ENCODE results near the gene VAC14. TPM values are rescaled to one million over a fixed set of nuclear protein-coding genes. Genes with fewer than 3 reads are reported as not detected.

The VAC14 gene
- total RNA-seq, 1 experiment from 2014 or later = 69.2 TPM

DNA sequence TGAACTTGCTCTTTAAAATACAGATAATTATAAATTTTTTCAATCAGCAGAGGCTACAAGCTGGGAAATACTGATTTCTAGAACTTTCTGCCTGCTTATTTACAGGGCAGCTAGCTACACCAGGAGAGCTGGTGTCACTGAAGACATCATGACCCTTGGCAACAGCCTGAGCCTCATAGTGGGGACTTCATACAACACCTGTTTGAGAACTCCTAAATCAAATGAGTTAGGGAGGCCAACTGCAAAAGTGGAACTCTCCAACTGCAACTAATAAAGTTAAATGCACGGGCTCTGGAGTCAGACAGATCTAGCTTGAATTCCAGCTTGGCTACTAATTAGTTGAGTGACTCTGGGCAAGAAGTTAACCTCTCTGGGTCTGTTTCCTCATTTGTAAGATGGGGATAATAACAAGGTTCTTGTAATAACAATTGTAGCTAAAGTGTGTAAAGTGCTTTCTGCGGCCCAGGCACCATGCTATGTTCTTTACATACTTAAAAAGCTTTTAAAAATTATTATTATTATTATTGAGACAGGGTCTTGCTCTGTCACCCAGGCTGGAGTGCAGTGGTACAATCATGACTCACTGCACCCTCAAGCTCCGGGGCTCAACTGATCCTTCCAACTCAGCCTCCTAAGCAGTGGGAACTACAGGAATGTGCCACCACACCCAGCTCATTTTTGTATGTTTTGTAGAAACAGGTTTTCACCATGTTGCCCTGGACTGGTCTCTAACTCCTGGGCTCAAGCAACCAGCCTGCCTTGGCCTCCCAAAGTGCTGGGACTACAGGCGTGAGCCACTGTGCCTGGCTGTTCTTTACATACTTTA is 33.4 kb downstream of the VAC14 start:
- in situ Hi-C loops (cut with HindIII; ENCODE audit: low sequenced_read_pairs) = no loop called here
- DNase-seq (ENCODE audit: low spot score) = no peak

DNA sequence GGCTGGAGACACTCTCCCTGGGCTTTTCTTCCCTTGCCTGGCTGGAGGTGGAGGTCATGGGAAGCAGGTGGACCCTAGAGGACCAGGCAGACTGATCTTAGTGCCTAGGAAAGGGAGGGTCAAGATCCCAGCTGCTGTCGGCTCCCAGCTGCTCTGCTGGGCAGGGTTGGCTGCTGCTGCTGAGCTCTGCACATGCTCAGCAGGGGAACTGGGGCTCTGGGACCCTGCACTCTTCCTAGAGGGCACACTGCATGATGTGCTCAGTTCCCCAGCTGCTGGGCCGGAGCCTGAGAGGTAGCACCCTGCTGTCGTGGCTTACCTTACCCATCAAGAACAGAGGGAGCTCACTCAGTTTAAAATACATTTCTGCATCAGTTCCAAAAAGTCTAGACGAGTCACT is 34.3 kb downstream of the VAC14 start:
- DNase-seq (ENCODE audit: low spot score) = no peak
- in situ Hi-C loops (cut with HindIII; ENCODE audit: low sequenced_read_pairs) = no loop called here

DNA sequence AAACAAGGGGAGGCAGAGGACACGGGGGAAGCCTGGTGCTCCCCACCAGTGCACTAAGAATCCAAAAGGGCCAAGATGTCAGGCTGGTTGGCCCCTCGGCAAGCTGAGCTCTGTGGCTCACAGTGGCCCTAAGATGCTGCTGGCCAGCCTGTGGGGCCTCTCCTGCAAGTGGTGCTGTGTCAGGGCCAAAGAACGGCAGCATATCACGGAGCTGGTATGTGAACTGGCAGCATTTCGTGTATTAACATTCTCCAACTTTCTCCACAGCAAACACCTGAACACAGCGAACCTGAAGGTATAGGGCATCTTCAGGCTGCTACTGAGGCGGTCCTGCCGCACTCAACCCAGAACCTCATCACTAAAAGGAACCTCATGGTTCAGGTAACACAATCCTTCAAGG is 34.8 kb downstream of the VAC14 start:
- in situ Hi-C loops (cut with HindIII; ENCODE audit: low sequenced_read_pairs) = no loop called here
- DNase-seq (ENCODE audit: low spot score) = no peak

DNA sequence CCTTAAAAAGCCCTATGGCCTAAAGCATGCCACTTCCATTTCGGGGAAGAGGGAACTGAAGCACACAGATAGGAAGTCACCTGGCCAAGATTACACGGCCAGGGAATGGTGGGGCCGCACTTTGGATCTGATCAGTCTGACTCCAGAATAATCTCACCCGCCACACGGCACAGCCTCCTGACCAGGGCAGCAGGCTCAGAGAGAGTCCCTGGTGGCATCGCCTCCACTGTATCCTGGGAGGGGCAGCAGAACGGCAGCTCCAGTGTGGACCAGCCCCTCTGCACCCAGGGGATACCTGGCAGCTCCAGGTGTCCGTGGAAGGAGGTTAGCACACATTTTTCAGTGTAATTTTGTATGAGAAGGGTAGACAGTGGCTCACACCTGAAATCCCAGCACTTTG is 35.5 kb downstream of the VAC14 start:
- in situ Hi-C loops (cut with HindIII; ENCODE audit: low sequenced_read_pairs) = no loop called here
- DNase-seq (ENCODE audit: low spot score) = no peak

DNA sequence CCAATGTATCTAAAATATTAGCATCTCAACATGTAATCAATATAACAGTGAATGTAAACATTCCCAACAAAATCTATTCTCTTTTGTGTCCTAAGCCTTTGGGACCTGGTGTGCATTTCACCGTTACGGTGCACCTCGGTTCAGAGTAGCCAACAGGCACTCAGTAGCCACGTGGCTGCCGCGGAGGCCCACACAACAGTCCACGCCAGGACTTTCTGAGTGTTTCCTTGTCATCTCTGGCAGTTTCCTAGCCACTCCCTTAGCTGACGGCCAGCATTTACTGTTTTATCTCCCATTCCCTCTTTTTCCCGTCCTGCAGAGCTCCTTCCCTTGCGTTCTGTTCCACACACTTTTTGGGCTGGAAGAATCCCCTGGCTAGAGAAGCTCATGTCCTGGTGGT is 36.3 kb downstream of the VAC14 start:
- in situ Hi-C loops (cut with HindIII; ENCODE audit: low sequenced_read_pairs) = no loop called here
- no peak for DNase-seq (ENCODE audit: low spot score)

DNA sequence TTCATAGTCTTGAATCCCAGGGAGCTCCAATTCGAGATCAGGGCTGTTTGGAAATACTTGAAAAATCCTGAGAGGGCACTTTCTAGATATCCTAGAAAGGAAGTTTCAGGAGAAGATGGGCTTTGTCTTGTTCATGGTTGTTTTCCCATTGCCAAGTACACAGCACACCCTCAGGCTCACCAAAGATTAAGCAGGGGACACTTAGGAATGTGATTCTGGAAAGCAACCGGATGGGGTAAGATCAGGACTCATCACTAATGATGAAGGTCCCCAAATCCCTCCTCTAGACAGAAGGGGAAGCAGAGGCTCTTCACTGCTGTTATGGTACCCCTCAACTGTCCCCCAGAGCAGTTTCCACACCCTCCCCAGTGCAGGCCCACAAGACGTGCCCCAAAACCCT is 40.7 kb downstream of the VAC14 start:
- DNase-seq (ENCODE audit: low spot score) = no peak
- in situ Hi-C loops (cut with HindIII; ENCODE audit: low sequenced_read_pairs) = no loop called here

DNA sequence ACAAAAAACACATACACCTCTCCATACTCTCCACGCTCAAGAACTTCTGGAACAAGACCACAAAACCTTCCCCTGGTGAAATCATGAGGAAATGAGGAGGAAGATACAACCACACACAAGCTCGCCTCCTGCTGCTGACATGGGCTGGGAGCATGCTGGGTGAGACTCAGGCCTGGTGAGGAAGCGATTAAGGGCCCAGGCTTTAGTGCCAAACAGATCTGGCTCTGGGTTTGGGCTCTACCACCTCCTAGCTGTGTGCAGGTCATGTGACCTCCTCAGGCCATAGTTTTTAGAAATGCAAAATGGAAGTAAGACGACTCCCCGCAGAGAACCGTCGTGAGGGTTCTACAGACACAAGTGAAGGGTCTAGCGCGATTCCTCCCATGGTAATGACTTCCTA is 41.3 kb downstream of the VAC14 start:
- in situ Hi-C loops (cut with HindIII; ENCODE audit: low sequenced_read_pairs) = no loop called here

DNA sequence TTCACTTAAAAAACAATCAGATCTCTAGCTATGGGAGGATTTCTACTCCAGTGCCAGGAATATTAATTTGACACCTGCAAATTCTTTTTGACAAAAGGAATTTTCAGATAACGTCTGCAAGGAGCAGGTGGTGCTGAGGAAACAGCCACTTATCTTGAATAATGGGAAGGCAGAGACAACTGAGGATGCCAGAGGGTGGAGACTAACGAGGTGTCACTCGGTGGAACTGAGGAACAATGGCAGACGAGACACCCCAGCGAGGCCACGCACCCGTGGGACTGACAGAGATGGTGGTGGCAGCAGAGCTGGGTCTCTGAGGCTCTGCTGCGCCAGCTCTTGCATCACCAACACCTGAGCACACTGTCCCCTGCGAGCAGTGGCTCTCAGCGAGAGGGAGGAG is 42.2 kb downstream of the VAC14 start:
- in situ Hi-C loops (cut with HindIII; ENCODE audit: low sequenced_read_pairs) = no loop called here
- no peak for DNase-seq (ENCODE audit: low spot score)

More for the DNA sequence above, 41.3 kb downstream of the VAC14 start:
- DNase-seq (ENCODE audit: low spot score) = no peak

DNA sequence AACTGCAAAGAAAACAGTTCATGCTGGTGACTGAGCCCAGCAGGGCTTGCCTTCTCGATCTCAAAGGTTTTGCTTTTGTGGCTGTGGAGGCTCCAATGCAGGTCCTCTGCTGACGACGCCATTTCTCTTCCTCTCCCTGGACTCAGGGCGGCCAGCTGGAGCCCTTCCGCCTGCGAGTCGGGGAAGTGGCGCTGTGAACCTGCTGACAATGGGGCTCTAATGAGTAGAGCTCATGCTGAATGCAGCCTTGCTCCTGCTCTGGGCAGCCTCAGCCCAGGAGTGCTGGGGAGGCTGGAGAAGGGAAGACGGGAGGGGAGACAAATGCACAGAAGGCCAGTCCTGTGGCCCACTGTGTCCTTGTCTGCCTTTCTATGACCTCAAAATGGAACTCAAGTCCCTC is 43.8 kb downstream of the VAC14 start:
- DNase-seq (ENCODE audit: low spot score) = no peak
- in situ Hi-C loops (cut with HindIII; ENCODE audit: low sequenced_read_pairs) = no loop called here

DNA sequence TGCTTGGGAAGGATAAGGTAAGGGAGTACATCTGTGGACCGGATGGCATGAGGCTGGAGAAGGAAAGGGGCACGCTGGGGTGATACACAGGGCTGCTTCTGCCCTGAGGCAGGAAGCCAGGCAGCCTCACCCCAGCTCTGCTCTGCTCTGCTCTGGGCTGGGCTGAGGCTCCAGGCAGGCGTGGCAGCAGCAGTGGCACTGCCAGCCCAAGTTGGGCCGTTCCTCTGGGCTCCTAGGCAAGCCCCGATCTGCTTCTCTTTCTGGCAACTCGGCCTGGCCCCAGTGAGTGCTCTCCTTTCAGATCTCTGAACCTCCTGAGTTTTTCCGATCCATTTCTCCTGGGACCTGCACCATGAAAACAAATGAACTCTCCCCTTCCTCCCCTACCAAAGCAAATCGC is 44.9 kb downstream of the VAC14 start:
- in situ Hi-C loops (cut with HindIII; ENCODE audit: low sequenced_read_pairs) = no loop called here

DNA sequence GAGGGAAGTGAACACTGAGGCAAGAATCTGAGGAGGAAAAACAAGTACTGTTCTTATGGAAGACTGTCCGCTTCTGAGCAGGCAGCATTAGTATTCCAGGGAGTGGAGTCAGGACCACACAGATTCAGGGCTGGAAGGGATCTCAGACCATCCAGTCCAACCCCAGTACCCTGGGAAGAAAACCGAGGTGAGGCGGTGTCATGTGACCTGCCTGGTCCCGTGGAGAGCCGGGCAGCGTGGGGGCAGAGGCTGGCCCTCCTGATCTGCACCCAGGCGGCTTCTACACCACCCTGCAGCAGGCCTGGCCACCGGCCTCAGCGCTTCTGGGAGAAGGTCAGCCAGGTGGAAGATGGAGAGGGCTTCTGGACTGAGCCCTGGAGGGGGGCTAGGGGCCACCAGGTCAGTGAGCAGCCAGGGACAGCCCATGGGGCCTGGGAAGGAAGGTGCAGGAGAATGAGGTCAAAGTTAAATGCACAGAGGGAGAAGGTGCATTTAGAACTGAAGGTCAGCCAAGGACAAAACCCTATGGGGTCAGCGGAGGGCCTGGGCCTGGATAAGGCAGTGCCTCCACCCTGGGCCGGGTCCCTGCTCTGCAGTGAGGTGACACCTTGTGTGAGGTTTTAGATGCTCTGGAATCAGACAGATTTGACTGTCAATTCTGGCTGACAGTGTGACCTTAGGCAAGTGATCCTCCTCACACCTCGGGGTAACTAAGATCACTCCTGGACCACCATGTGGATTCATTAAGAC is 45.9 kb downstream of the VAC14 start:
- in situ Hi-C loops (cut with HindIII; ENCODE audit: low sequenced_read_pairs) = no loop called here
- peak; percentile 25 for DNase-seq (ENCODE audit: low spot score)

More for the DNA sequence above, 44.9 kb downstream of the VAC14 start:
- DNase-seq (ENCODE audit: low spot score) = no peak

DNA sequence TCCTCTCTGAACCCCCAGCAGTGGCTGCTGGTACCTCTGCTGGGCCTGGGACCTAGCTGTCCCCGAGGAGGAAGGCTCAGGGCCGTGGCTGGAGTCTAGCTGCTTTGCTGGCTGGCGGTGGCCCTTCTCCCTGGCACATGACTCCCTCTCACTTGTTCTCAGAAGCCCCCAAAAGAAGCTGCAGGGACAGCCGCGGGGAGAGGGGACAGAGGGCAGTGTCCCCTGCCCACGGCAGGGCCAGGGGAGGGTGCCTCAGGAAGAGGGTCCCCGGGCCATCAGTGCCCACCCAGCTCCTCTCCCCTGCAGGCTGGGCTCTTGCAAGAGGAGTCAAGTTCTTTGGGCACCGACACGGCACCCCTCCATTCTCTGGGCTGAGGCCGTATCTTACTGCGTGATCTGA is 46.6 kb downstream of the VAC14 start:
- in situ Hi-C loops (cut with HindIII; ENCODE audit: low sequenced_read_pairs) = no loop called here
- no peak for DNase-seq (ENCODE audit: low spot score)

DNA sequence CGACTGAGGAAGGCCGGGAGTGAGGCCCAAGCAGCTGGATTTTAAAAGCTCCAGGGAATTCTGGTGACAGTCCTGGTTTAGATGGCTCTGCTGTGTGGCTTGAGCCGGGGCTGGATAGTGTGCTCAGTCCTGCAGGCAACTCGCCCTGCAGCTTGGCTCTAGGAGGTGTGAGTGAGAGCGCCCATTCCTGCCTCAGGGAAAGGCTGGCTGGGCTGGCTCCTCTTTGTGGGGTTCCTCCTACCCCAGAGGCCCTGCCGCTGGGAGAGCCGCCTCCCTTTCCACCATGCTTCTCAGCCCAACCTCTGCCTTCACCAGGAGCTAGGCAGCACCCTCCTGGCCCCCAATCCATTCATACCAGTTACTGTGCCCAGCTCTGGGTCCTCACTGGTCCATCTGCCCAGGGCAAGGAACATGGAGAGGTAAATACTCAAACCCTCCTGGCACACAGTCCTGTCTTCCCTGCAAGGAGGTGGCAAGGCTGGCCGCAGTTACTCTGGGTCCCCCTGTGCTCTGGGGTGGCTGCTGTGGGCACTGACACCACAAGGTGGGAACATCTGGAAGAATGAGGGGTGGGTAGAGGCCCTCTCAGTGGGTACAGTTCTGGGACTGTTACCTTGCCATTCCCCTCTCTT is 47.1 kb downstream of the VAC14 start:
- DNase-seq (ENCODE audit: low spot score) = no peak
- in situ Hi-C loops (cut with HindIII; ENCODE audit: low sequenced_read_pairs) = no loop called here

DNA sequence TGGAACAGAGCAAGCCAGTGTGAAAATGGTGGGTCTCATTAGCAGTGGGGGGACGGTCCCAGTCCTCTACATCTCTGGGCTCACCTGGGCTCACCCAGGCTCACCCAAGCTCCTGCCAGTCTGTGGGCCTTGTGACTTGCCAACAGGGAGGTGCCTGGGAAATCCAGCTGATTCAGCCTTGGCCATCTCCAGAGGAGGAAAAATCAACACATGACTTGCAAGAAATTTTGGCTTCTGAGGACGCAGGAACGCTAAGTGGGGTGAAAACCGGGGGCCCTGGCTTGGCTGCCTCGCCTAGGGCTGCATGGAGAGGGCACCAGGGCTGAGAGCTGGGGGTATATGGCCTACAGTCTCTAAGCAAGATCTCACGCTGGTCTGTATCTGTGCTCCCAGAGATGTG is 47.7 kb downstream of the VAC14 start:
- in situ Hi-C loops (cut with HindIII; ENCODE audit: low sequenced_read_pairs) = no loop called here
- no peak for DNase-seq (ENCODE audit: low spot score)

DNA sequence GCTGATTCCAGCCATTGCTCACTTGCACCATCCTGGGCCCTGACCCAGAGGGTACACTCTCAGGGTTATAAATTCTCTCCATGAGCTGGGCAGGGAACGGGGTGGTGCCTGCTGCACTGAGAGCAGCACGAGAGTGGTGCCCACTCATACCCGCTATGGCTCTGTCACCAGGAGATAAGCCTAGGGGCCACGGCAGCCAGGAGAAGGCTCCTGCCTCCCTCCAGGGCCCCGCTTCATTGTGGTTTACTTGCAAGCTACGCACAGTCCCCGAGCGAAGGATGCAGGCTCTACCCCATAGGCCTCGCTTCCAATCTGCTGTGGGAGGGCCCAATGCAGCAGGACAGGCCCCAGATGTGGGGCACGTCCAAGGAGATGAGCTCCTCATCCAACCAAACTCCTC is 48.5 kb downstream of the VAC14 start:
- DNase-seq (ENCODE audit: low spot score) = no peak
- in situ Hi-C loops (cut with HindIII; ENCODE audit: low sequenced_read_pairs) = no loop called here

DNA sequence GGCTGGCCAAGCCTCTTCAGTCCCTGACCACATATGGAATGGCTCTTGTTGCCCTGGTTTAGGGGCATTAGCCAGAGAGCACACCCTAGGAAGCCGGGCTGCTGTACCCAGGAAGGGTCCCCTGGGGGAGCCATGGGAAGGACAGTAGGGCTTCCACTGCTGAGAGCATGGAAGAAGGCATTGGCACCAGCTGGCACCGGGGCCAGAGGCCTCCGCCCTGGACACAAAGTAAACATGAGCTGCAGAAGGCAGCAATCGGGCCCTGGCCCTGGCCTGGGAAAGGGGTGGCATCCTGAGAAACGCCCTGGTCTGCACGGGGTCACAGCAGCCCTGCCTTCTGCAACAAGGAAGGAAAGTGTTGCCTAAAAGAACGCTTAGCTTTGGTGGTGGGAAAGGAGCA is 49.4 kb downstream of the VAC14 start:
- no peak for DNase-seq (ENCODE audit: low spot score)
- in situ Hi-C loops (cut with HindIII; ENCODE audit: low sequenced_read_pairs) = no loop called here

DNA sequence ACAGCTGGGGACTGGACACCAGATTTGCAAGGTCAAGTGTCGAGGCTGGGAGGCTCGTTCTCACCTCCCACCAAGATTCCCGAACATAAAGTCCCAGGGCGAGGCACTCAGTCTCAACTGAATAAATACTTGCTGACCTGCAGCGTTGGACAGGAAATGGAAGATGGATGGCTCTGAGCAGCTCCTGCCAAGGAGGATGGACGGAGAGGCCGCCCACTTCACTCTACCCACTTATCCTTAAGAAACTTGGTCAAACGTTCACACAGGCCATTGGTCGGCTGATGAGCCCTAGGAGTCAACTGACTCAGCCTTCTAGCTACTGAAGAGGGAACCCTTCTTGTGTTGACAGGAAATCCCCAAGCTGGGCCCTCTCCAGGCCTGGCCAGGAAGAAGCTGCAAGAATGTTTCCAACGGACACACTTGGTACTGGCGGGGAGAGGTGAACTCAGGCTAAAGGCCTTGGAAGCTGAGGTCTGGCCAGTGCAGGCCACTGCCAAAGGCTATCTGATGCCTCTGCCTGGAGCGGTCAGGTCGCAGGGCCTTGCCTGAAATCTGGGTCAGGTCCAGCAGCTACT is 50.0 kb downstream of the VAC14 start:
- no peak for DNase-seq (ENCODE audit: low spot score)
- in situ Hi-C loops (cut with HindIII; ENCODE audit: low sequenced_read_pairs) = no loop called here

DNA sequence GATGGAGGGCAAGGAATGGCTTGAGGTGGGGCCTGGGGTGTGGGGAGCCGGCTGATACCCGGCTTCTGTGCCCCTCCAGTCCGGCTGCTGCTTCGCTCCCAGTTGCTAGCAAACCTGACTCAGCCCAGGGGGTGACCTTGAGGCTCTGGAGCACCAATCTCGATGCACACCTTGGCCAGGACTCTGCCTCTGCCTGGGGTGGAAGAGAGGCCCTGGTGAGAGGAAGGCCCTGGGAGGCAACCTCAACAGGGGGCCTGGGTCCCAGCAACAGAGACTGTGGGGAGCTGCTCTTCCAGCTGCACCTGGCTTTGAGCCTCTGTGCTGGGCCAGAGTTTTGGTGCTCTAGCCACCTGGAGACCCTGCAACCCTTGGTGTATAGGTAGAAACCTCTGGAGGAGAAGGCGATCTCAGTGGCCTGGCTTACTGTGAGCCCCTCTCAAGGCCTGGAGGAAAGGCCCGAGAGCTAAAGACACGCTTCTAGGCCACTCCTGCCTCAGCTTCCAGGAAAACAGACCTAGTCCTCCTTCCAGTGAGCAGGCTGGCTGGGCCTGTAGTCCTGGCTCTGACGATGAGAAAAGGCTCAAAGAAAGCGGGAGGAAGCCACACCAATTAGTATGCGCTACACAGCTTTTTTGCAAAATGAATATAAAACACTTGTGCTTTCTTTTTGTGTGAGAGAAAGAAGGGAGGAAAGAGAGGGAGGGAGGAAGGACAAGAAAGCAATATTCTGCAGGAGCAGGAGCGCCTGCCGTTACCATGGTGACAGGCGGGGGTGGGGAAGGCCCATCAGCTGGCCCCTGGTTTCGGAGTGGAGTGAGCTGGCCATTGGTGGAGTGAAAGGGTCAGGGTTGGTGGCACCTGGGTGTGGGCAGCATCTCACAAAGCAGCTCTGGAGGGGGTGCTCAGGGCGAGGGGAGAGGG is 51.0 kb downstream of the VAC14 start:
- in situ Hi-C loops (cut with HindIII; ENCODE audit: low sequenced_read_pairs) = no loop called here
- DNase-seq (ENCODE audit: low spot score) = peak; percentile 61
